K562 (cell line): ENCODE measurements around the gene SCN4A.

Source experiments
- ARHGAP35 ChIP-seq: fragments of 450-650 bp; IDR thresholded peaks from 2 replicates; pipeline ENCODE4 v1.6.1; 2018; ENCODE audit not compliant: partially characterized antibody
- DDX20 ChIP-seq: fragments of 450-650 bp; IDR thresholded peaks from 2 replicates; pipeline ENCODE4 v1.6.1; 2016; ENCODE audit warnings: missing genetic modification characterization, low read depth, mild to moderate bottlenecking, missing compliant biosample characterization, moderate library complexity
- EHMT2 ChIP-seq: fragments of 450-650 bp; IDR thresholded peaks from 2 replicates; pipeline ENCODE4 v1.6.1; 2018; ENCODE audit warnings: antibody characterized with exemption
- FOXJ2 ChIP-seq: fragments of 200-800 bp; sonication (Bioruptor generic); IDR thresholded peaks from 2 replicates; pipeline ENCODE4 v1.6.1; 2016; ENCODE audit warnings: missing genetic modification characterization, missing compliant biosample characterization
- JUND ChIP-seq, 2 experiments: IDR thresholded peaks; 2 replicates in 1 of 2; 3 replicates in 1 of 2; pipeline ENCODE4 v1.6.1; 2011; ENCODE audit warnings: borderline replicate concordance in 2 of 2, low read depth in 2 of 2, low read length in 2 of 2, improper control_type of control experiment in 1 of 2, missing biosample characterization in 1 of 2, missing genetic modification characterization in 1 of 2, missing genetic modification reagents in 1 of 2
- PHF21A ChIP-seq: fragments of 450-650 bp; IDR thresholded peaks from 2 replicates; pipeline ENCODE4 v1.6.1; 2017; ENCODE audit warnings: low read depth, borderline replicate concordance
- POLR2A ChIP-seq: fragments of 450-650 bp; conservative IDR thresholded peaks from 2 replicates; pipeline ENCODE4 v1.6.1; 2016
- RBBP5 ChIP-seq: fragments of 200-600 bp; sonication (generic); IDR thresholded peaks from 2 replicates; pipeline ENCODE4 v1.6.1; 2012; ENCODE audit warnings: borderline replicate concordance, mild to moderate bottlenecking, low read length, control low read depth, inconsistent platforms; ENCODE audit not compliant: insufficient read depth, poor library complexity, severe bottlenecking
- SIN3A ChIP-seq, 2 experiments: fragments of 150-350 bp in 1 of 2; IDR thresholded peaks; 2 replicates each; pipeline ENCODE4 v1.6.1; 2011 to 2016; ENCODE audit warnings: borderline replicate concordance in 2 of 2, low read depth in 2 of 2, low read length in 2 of 2, mild to moderate bottlenecking in 2 of 2, moderate library complexity in 2 of 2; ENCODE audit not compliant: control insufficient read depth in 1 of 2
- ZNF121 ChIP-seq: sonication (generic); formaldehyde crosslinking; conservative IDR thresholded peaks from 2 replicates; pipeline ENCODE4 v1.8.0; 2022; ENCODE audit warnings: missing genetic modification reagents
- ZNF316 ChIP-seq: fragments of 450-650 bp; IDR thresholded peaks from 2 replicates; pipeline ENCODE4 v1.6.1; 2016
- TF ChIP-seq, protein P1 (sequence below), 2 experiments: fragments of 450-650 bp; IDR thresholded peaks; 2 replicates each; pipeline ENCODE4 v1.6.1; 2016; ENCODE audit warnings: mild to moderate bottlenecking in 2 of 2, borderline replicate concordance in 1 of 2, low read depth in 1 of 2, moderate library complexity in 1 of 2
- TF ChIP-seq, protein P2 (sequence below), 3 experiments: IDR thresholded peaks in 2 of 3; conservative IDR thresholded peaks in 1 of 3; 2 replicates each; pipeline ENCODE4 v1.5.1; 2011 to 2012; ENCODE audit warnings: low read length in 3 of 3, mild to moderate bottlenecking in 3 of 3, control low read depth in 2 of 3, improper control_type of control experiment in 1 of 3, inconsistent platforms in 1 of 3, low read depth in 1 of 3, mixed read lengths in 1 of 3, moderate library complexity in 1 of 3; ENCODE audit not compliant: insufficient read depth in 2 of 3

DNA sequence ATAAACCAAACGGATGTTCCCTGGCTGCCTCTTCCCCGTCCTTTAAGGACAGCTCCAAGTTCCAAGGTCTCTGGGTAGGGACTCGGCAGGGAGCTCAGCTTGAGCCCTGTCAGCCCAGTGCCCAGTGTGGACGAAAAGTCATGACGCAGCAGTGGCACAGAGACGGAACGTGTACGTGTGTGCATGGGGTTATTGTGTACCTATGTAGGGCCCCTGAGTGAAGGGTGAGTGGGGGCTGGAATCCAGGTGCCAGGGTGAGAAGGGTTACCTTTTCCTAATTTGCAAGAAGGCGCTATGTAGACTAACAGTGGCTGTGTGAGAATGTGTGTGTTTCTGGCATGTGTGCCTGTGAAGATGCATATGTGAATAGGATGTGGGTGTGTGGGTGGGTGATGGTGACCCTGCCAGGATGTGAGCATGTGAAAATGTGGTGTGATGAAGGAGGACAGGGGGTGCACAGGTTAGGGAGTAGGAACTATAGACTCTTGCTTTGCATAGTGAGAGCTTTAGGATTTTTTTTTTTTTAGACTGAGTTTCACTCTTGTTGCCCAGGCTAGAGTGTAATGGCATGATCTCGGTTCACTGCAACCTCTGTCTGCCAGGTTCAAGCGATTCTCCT lies 6.0 kb downstream of the SCN4A start:
- no peak for TF ChIP-seq EHMT2
- TF ChIP-seq DDX20 (tag): no peak
- TF ChIP-seq JUND (IDR thresholded peaks at IDR 0.05; ENCODE audit: borderline replicate concordance, low read depth, low read length): no peak
- TF ChIP-seq JUND (tag; IDR thresholded peaks at IDR 0.05; ENCODE audit: borderline replicate concordance, low read depth, low read length): no peak
- TF ChIP-seq PHF21A: no peak
- TF ChIP-seq RBBP5: no peak
- no peak for TF ChIP-seq ARHGAP35
- TF ChIP-seq SIN3A (IDR thresholded peaks at IDR 0.05; ENCODE audit: borderline replicate concordance in 2 of 2, control insufficient read depth in 1 of 2, low read depth in 2 of 2, low read length in 2 of 2): no peak
- TF ChIP-seq POLR2A: no peak
- no peak for TF ChIP-seq ZNF316
- TF ChIP-seq, protein P1, sequence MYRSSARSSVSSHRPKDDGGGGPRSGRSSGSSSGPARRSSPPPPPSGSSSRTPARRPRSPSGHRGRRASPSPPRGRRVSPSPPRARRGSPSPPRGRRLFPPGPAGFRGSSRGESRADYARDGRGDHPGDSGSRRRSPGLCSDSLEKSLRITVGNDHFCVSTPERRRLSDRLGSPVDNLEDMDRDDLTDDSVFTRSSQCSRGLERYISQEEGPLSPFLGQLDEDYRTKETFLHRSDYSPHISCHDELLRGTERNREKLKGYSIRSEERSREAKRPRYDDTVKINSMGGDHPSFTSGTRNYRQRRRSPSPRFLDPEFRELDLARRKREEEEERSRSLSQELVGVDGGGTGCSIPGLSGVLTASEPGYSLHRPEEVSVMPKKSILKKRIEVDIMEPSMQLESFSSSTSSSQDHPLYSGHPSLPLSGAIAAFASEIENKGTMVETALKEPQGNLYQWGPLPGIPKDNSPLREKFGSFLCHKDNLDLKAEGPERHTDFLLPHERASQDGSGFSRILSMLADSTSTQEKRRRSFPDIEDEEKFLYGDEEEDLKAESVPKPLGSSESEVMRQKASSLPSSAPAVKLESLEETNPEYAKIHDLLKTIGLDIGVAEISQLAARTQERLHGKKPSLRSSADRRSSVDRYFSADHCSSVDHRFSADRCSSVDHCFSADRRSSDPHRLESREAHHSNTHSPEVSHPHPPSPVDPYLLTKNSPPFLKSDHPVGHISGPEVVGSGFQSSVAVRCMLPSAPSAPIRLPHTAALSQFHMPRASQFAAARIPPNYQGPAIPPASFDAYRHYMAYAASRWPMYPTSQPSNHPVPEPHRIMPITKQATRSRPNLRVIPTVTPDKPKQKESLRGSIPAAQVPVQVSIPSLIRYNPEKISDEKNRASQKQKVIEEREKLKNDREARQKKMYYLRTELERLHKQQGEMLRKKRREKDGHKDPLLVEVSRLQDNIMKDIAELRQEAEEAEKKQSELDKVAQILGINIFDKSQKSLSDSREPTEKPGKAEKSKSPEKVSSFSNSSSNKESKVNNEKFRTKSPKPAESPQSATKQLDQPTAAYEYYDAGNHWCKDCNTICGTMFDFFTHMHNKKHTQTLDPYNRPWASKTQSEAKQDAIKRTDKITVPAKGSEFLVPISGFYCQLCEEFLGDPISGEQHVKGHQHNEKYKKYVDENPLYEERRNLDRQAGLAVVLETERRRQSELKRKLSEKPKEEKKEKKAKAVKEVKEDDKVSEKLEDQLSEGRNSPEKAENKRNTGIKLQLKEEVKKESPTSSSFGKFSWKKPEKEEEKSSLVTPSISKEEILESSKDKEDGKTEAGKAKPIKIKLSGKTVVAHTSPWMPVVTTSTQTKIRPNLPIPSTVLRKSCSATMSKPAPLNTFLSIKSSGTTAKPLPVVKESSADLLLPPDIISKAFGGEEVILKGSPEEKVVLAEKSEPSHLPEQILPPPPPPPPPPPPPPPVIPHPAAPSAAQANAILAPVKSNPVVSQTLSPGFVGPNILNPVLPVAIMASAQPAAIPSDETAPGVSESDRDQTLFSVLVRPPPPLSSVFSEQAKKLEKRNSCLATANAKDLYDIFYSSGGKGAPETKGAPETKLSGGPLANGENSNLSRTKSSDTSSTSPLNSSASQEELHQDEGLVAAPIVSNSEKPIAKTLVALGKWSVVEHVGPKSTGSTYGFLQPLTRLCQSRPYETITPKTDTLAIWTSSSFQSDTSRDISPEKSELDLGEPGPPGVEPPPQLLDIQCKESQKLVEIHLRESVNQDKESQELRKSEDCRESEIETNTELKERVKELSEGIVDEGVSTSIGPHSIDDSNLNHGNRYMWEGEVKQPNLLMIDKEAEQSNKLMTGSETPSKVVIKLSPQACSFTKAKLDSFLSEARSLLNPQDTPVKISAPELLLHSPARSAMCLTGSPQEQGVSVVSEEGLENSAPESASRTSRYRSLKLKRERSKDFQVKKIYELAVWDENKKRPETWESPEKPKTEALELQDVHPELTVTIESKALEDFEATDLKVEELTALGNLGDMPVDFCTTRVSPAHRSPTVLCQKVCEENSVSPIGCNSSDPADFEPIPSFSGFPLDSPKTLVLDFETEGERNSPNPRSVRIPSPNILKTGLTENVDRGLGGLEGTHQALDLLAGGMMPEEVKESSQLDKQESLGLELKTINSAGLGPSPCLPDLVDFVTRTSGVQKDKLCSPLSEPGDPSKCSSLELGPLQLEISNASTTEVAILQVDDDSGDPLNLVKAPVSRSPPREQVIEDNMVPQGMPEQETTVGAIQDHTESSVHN (IDR thresholded peaks at IDR 0.05; ENCODE audit: borderline replicate concordance in 1 of 2, low read depth in 1 of 2): no peak
- no peak for TF ChIP-seq ZNF121 (CRISPR knock-in tag)
- TF ChIP-seq, protein P2, sequence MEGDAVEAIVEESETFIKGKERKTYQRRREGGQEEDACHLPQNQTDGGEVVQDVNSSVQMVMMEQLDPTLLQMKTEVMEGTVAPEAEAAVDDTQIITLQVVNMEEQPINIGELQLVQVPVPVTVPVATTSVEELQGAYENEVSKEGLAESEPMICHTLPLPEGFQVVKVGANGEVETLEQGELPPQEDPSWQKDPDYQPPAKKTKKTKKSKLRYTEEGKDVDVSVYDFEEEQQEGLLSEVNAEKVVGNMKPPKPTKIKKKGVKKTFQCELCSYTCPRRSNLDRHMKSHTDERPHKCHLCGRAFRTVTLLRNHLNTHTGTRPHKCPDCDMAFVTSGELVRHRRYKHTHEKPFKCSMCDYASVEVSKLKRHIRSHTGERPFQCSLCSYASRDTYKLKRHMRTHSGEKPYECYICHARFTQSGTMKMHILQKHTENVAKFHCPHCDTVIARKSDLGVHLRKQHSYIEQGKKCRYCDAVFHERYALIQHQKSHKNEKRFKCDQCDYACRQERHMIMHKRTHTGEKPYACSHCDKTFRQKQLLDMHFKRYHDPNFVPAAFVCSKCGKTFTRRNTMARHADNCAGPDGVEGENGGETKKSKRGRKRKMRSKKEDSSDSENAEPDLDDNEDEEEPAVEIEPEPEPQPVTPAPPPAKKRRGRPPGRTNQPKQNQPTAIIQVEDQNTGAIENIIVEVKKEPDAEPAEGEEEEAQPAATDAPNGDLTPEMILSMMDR (IDR thresholded peaks at IDR 0.05 in 2 of 3, conservative IDR thresholded peaks at IDR 0.05 in 1 of 3; ENCODE audit: insufficient read depth in 2 of 3, low read depth in 1 of 3, low read length in 3 of 3): no peak
- no peak for TF ChIP-seq FOXJ2 (tag)
